Ovary (tissue), 9 donors: ENCODE data around the gene OPCML. TPM values are rescaled to one million over a fixed set of nuclear protein-coding genes. Genes with fewer than 3 reads are reported as not detected.

Experiments used
- DNase-seq, 5 donors: peaks; one replicate each; pipeline ENCODE4 v3.0.0-alpha.2; 2019 to 2020
- H3K27ac ChIP-seq, 2 donors: fragments of 200-600 bp; one replicate each; pipeline versions ENCODE4 v1.5.1 to v1.8.0; 2019 to 2022
- H3K27me3 ChIP-seq: fragments of 200-600 bp; one replicate; pipeline ENCODE4 v1.8.0; 2022
- H3K36me3 ChIP-seq: fragments of 200-600 bp; sonication (generic); one replicate; pipeline ENCODE4 v1.5.1; 2019
- H3K4me1 ChIP-seq: one replicate; pipeline ENCODE4 v1.8.1; 2013; ENCODE audit warnings: mild to moderate bottlenecking, moderate library complexity; ENCODE audit not compliant: insufficient read depth
- H3K4me3 ChIP-seq: fragments of 200-600 bp; sonication (generic); one replicate; pipeline ENCODE4 v1.5.1; 2017
- H3K9me3 ChIP-seq, 2 donors: fragments of 200-600 bp in 1 of 2; sonication (generic) in 1 of 2; one replicate each; pipeline versions ENCODE4 v1.5.1 to v1.8.1; 2013 to 2019; ENCODE audit warnings: mild to moderate bottlenecking in 1 of 2, moderate library complexity in 1 of 2
- EP300 ChIP-seq: sonication (generic); formaldehyde crosslinking; IDR thresholded peaks from one replicate; pipeline ENCODE4 v1.6.1; 2017; ENCODE audit warnings: antibody characterized with exemption
- POLR2A ChIP-seq: fragments of 450-650 bp; IDR thresholded peaks from one replicate; pipeline ENCODE4 v1.6.1; 2017; ENCODE audit warnings: antibody characterized with exemption, mild to moderate bottlenecking, moderate library complexity
- WGBS, 3 donors: extraction: QIAGEN DNeasy Blood & Tissue Kit in 1 of 3; methylation state at CpG; one replicate each; pipeline versions ENCODE4 v1.1.5 to v1.1.7; 2013 to 2017; 5-methylcytosine and 5-hydroxymethylcytosine counted together
- intact Hi-C, 4 donors: fragments of 100-400 bp; cut with DNase I; formaldehyde crosslinking; loops; one replicate each; pipeline versions ENCODE4 v1.11.0 to v1.15.1; 2022 to 2023
- polyA plus RNA-seq, 2 donors: library from polyadenylated mRNA; stranded (reverse); fragments of 200-250 nt in 1 of 2; fragments of 350-450 nt in 1 of 2; fragmentation: Illumina TruSeq in 1 of 2; extraction: RNeasy Lipid Tissue Mini Kit (QIAGEN cat#74804) in 1 of 2; gene quantifications; one replicate each; pipeline ENCODE4 v1.2.3, GENCODE V29; 2013 to 2014
- total RNA-seq, 7 donors: library from RNA; depleted of rRNA in 2 of 7; stranded (reverse); fragments of >200 nt in 2 of 7; fragmentation: NEBNext Ultra II Directional in 3 of 7; extraction: Animal tissue kit (Norgen Biotek cat#: 25700) in 3 of 7; gene quantifications; one replicate each; pipeline versions ENCODE4 v1.1.0 to v1.2.4, GENCODE V29; 2016 to 2023
- TF ChIP-seq, protein P1 (sequence below), 3 donors: fragments of 450-650 bp in 2 of 3; fragments of 200-600 bp in 1 of 3; IDR thresholded peaks; one replicate each; pipeline versions ENCODE4 v1.5.1 to v1.8.0; 2016 to 2022; ENCODE audit warnings: antibody characterized with exemption in 3 of 3, mild to moderate bottlenecking in 1 of 3
- donor health status: DM: no; HTN: no; CAD: no; lungs with moderate emphysema.
- donor health status: DM: no; HTN: no; CAD: no.
- donor health status: Bipolar disorder and iron deficiency.
- donor health status: DM: yes; HTN: yes; CAD: no.
- donor health status: DM: no; HTN: no; CAD: no.
- donor health status: DM: yes; HTN: yes; CAD: no.

Gene OPCML
- total and polyA plus RNA-seq, 9 donors, result under 0.01 to 2.8 (median 0.32) TPM; not detected in 2

DNA sequence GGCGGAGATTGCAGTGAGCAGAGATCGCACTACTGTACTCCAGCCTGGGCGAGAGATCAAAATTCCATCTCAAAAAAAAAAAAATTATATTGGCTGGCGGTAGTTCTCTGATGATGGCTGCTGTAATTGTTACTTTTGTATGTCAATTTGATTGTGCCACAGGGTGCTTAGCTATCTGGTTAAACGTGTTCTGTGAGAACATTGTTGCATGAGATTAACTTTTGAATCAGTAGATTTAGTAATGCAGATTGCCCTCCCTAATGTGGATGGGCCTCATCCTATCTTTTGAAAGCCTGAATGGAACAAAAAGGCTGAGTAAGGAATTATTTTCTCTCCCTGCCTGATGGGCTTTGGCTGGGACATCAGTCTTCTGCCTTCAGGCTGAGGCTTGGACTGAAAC lies 654.2 kb downstream of the OPCML start:
- 82 to 87% (median 86%) methylated on average over 5 of the region's 5 CpGs for WGBS, 3 donors
- DNase-seq, result no peak
- TF ChIP-seq EP300, result no peak
- no peak for TF ChIP-seq POLR2A
- TF ChIP-seq, protein P1, sequence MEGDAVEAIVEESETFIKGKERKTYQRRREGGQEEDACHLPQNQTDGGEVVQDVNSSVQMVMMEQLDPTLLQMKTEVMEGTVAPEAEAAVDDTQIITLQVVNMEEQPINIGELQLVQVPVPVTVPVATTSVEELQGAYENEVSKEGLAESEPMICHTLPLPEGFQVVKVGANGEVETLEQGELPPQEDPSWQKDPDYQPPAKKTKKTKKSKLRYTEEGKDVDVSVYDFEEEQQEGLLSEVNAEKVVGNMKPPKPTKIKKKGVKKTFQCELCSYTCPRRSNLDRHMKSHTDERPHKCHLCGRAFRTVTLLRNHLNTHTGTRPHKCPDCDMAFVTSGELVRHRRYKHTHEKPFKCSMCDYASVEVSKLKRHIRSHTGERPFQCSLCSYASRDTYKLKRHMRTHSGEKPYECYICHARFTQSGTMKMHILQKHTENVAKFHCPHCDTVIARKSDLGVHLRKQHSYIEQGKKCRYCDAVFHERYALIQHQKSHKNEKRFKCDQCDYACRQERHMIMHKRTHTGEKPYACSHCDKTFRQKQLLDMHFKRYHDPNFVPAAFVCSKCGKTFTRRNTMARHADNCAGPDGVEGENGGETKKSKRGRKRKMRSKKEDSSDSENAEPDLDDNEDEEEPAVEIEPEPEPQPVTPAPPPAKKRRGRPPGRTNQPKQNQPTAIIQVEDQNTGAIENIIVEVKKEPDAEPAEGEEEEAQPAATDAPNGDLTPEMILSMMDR (IDR thresholded peaks at IDR 0.05), result no peak
- Histone ChIP-seq H3K9me3 (no peaks in the 10 kb centered on the region), H3K27me3 (no peaks in the 10 kb centered on the region), H3K4me3 (no peak overlapping the region), H3K27ac (no peak overlapping the region), H3K36me3 (no peaks in the 10 kb centered on the region), H3K4me1 (no peaks in the 10 kb centered on the region)
- intact Hi-C loops, result no loop called here

DNA sequence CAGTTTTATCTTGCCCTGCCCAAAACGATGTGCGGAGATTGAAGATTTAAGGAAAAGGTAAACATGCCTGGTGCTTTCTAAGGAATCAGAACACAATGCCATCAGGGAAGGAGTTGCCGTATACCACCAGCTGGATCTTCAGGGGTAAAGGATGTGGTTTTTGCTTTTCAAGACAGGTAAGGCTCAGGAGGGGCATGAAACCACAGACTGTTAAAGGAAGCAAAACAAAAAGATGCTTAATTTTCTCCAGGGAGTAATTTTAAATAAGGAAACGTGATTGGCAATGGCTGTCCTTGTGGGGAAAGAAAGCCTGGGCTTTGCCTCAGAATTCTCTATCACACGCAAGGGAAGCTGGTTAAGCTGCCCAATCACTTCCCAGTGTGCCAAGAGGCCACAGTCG lies 655.6 kb downstream of the OPCML start:
- no peaks in the 10 kb centered on the region for H3K9me3 ChIP-seq
- no peaks in the 10 kb centered on the region for H3K27me3 ChIP-seq
- no peak overlapping the region for H3K27ac ChIP-seq
- H3K4me3 ChIP-seq, result no peak overlapping the region
- H3K4me1 ChIP-seq, result no peaks in the 10 kb centered on the region
- intact Hi-C loops, result no loop called here
- H3K36me3 ChIP-seq, result no peaks in the 10 kb centered on the region
- WGBS, 3 donors, result 71 to 80% (median 79%) methylated on average over 6 of the region's 6 CpGs
- TF ChIP-seq EP300 (no peak), POLR2A (no peak)
- TF ChIP-seq, protein P1 (IDR thresholded peaks at IDR 0.05), result no peak
- no peak for DNase-seq

DNA sequence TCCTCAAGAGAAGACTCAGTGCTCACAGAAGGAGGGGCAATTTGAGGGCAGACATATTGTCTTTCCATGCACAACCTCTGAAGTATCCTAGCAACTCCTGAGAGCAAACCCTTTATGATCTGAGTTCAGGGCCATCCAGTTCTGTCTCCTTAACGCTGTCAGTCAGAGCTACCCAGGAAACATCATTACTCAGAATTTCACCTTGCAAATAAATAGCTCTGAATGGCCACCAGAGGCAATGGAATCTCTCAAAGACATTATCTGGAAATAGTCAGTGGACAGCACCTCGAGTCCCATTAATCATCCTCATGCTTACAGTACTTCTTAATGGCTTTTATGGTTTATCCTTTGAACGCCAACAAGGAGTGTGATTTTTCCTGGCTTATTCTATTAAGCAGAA lies 656.1 kb downstream of the OPCML start:
- Histone ChIP-seq H3K27ac (no peak overlapping the region), H3K9me3 (no peaks in the 10 kb centered on the region), H3K36me3 (no peaks in the 10 kb centered on the region), H3K27me3 (no peaks in the 10 kb centered on the region), H3K4me1 (no peaks in the 10 kb centered on the region), H3K4me3 (no peak overlapping the region)
- intact Hi-C loops, result no loop called here
- TF ChIP-seq EP300 (no peak), POLR2A (no peak)
- TF ChIP-seq, protein P1 (IDR thresholded peaks at IDR 0.05), result no peak
- no peak for DNase-seq
- 43 to 63% (median 49%) methylated on average over 3 of the region's 3 CpGs for WGBS, 3 donors

- Histone ChIP-seq H3K4me3 (no peak overlapping the region), H3K27ac (no peak overlapping the region), H3K9me3 (no peaks in the 10 kb centered on the region), H3K4me1 (no peaks in the 10 kb centered on the region), H3K27me3 (no peaks in the 10 kb centered on the region), H3K36me3 (no peaks in the 10 kb centered on the region)
- DNase-seq, result no peak
- 71 to 77% (median 76%) methylated on average over 6 of the region's 6 CpGs for whole genome bisulfite sequencing, 3 donors
- TF ChIP-seq POLR2A, result no peak
- TF ChIP-seq EP300, result no peak
- TF ChIP-seq, protein P1 (IDR thresholded peaks at IDR 0.05), result no peak
- intact Hi-C loops, result no loop called here
Observed at GRCh38 chr11:132874638-132875037, 657.7 kb downstream of the OPCML start.
